ENCODE data around the gene PYROXD2.
"Not testable (repeated sequence)": the region's sequence is repeated elsewhere in the genome, so short reads cannot be mapped to it uniquely, and the experiment has no call there.

The PYROXD2 gene

GRCh38 chr10:98390406-98390805 lies 24.6 kb downstream of the PYROXD2 start:
- DNase-seq (ENCODE audit: low read depth): no peak

GRCh38 chr10:98389398-98389797 lies 25.6 kb downstream of the PYROXD2 start:
- DNase-seq (ENCODE audit: low read depth): no peak

- no peak for DNase-seq (ENCODE audit: low read depth)
Observed at GRCh38 chr10:98388101-98388655, 26.8 kb downstream of the PYROXD2 start.

- no peak for DNase-seq (ENCODE audit: low read depth)
Observed at GRCh38 chr10:98384531-98385133, 30.4 kb downstream of the PYROXD2 start.

- DNase-seq (ENCODE audit: low read depth): no peak
Observed at GRCh38 chr10:98383869-98384268, 31.1 kb downstream of the PYROXD2 start.

- not testable (repeated sequence) for DNase-seq (ENCODE audit: low read depth)
Observed at GRCh38 chr10:98383134-98383667, 31.8 kb downstream of the PYROXD2 start.

GRCh38 chr10:98382691-98383101 lies 32.3 kb downstream of the PYROXD2 start:
- no peak for DNase-seq (ENCODE audit: low read depth)

GRCh38 chr10:98380493-98381339 lies 34.3 kb downstream of the PYROXD2 start:
- no peak for DNase-seq (ENCODE audit: low read depth)

GRCh38 chr10:98378722-98379121 lies 36.3 kb downstream of the PYROXD2 start:
- DNase-seq (ENCODE audit: low read depth): no peak

GRCh38 chr10:98377536-98377935 lies 37.4 kb downstream of the PYROXD2 start:
- no peak for DNase-seq (ENCODE audit: low read depth)

GRCh38 chr10:98377001-98377400 lies 38.0 kb downstream of the PYROXD2 start:
- DNase-seq (ENCODE audit: low read depth): no peak

- DNase-seq (ENCODE audit: low read depth): no peak
Observed at GRCh38 chr10:98376485-98376884, 38.5 kb downstream of the PYROXD2 start.

- no peak for DNase-seq (ENCODE audit: low read depth)
Observed at GRCh38 chr10:98374217-98374985, 40.6 kb downstream of the PYROXD2 start.

GRCh38 chr10:98373260-98374040 lies 41.5 kb downstream of the PYROXD2 start:
- no peak for DNase-seq (ENCODE audit: low read depth)

GRCh38 chr10:98370831-98371820 lies 43.9 kb downstream of the PYROXD2 start:
- DNase-seq (ENCODE audit: low read depth): no peak

GRCh38 chr10:98369801-98370200 lies 45.2 kb downstream of the PYROXD2 start:
- no peak for DNase-seq (ENCODE audit: low read depth)

GRCh38 chr10:98368644-98369043 lies 46.3 kb downstream of the PYROXD2 start:
- no peak for DNase-seq (ENCODE audit: low read depth)

GRCh38 chr10:98367604-98368451 lies 47.2 kb downstream of the PYROXD2 start:
- no peak for DNase-seq (ENCODE audit: low read depth)

- no peak for DNase-seq (ENCODE audit: low read depth)
Observed at GRCh38 chr10:98366062-98366530, 48.9 kb downstream of the PYROXD2 start.

Measured in activated T-helper 1 cell treated with Interleukin-2 at 50 U/mL for 16 hours (primary cell).